Measurements from ENCODE around the gene OXLD1. TPM values are rescaled to one million over a fixed set of nuclear protein-coding genes. Genes with fewer than 3 reads are reported as not detected.

Gene OXLD1
- total RNA-seq, 1 experiment from 2014 or later: 75.9 TPM

DNA sequence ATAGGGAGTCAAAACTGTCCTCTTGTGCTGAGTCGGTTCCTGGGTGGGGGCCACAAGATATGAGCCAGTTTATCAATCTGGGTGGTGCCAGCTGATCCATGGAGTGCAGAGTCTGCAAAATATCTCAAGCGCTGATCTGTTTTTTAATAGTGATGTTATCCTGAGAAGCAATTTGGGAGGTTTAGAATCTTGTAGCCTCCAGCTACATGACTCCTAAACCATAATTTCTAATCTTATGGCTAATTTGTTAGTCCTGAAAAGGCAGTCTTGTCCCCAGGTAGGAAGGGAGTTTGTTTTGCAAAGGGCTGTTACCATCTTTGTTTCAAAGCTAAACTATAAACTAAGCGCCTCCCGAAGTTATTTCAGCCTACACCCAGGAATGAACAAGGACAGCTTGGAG lies 27.7 kb downstream of the OXLD1 start:
- H3K9me3 ChIP-seq (ENCODE audit: control insufficient read depth in 1 of 2, insufficient read depth in 1 of 2, low read depth in 1 of 2, low read length in 2 of 2): no peaks in the 10 kb centered on the region
- peaks cover 14% of the 10 kb centered on the region; the same call in 1 of the 2 replicates for H4K20me1 ChIP-seq (ENCODE audit: insufficient read depth)
- no peaks in the 10 kb centered on the region for H3K36me3 ChIP-seq (ENCODE audit: control insufficient read depth in 1 of 2, insufficient read depth in 2 of 2, low read length in 2 of 2)
- ChIA-PET RAD21 (ENCODE audit: low non-redundant PET in 1 of 2, low total read pairs in 2 of 2, uncharacterized antibody in 2 of 2, unreplicated experiment in 2 of 2) (no interaction called here), CTCF (interaction anchor here (1.2 kb wide), 1 partner anchor 29 kb away, joined by 3 read pairs; no protein-coding TSS in a partner anchor), POLR2A (no interaction called here)
- H3K4me3 ChIP-seq (replicated peaks in 1 of 2; ENCODE audit: low read depth in 1 of 2, low read length in 2 of 2): no peak overlapping the region
- H3K4me2 ChIP-seq (ENCODE audit: low read length): no peak overlapping the region
- no peaks in the 10 kb centered on the region for H3K9me2 ChIP-seq (ENCODE audit: insufficient read depth)
- no peaks in the 10 kb centered on the region for H3K27me3 ChIP-seq (ENCODE audit: insufficient read depth, low read length)
- peaks cover 15 to 48% of the 10 kb centered on the region in 2 experiments for H3K4me1 ChIP-seq (ENCODE audit: control insufficient read depth in 1 of 2, insufficient read depth in 2 of 2, low read length in 2 of 2)
- intact Hi-C loops (cut with micrococcal nuclease): no loop called here
- TF ChIP-seq, protein P1, sequence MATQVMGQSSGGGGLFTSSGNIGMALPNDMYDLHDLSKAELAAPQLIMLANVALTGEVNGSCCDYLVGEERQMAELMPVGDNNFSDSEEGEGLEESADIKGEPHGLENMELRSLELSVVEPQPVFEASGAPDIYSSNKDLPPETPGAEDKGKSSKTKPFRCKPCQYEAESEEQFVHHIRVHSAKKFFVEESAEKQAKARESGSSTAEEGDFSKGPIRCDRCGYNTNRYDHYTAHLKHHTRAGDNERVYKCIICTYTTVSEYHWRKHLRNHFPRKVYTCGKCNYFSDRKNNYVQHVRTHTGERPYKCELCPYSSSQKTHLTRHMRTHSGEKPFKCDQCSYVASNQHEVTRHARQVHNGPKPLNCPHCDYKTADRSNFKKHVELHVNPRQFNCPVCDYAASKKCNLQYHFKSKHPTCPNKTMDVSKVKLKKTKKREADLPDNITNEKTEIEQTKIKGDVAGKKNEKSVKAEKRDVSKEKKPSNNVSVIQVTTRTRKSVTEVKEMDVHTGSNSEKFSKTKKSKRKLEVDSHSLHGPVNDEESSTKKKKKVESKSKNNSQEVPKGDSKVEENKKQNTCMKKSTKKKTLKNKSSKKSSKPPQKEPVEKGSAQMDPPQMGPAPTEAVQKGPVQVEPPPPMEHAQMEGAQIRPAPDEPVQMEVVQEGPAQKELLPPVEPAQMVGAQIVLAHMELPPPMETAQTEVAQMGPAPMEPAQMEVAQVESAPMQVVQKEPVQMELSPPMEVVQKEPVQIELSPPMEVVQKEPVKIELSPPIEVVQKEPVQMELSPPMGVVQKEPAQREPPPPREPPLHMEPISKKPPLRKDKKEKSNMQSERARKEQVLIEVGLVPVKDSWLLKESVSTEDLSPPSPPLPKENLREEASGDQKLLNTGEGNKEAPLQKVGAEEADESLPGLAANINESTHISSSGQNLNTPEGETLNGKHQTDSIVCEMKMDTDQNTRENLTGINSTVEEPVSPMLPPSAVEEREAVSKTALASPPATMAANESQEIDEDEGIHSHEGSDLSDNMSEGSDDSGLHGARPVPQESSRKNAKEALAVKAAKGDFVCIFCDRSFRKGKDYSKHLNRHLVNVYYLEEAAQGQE (IDR thresholded peaks at IDR 0.05; ENCODE audit: low read depth): no peak
- TF ChIP-seq, protein P2, sequence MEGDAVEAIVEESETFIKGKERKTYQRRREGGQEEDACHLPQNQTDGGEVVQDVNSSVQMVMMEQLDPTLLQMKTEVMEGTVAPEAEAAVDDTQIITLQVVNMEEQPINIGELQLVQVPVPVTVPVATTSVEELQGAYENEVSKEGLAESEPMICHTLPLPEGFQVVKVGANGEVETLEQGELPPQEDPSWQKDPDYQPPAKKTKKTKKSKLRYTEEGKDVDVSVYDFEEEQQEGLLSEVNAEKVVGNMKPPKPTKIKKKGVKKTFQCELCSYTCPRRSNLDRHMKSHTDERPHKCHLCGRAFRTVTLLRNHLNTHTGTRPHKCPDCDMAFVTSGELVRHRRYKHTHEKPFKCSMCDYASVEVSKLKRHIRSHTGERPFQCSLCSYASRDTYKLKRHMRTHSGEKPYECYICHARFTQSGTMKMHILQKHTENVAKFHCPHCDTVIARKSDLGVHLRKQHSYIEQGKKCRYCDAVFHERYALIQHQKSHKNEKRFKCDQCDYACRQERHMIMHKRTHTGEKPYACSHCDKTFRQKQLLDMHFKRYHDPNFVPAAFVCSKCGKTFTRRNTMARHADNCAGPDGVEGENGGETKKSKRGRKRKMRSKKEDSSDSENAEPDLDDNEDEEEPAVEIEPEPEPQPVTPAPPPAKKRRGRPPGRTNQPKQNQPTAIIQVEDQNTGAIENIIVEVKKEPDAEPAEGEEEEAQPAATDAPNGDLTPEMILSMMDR (IDR thresholded peaks at IDR 0.05 in 2 of 3, conservative IDR thresholded peaks at IDR 0.05 in 1 of 3; ENCODE audit: borderline replicate concordance in 1 of 3, insufficient read depth in 1 of 3, low read depth in 2 of 3, low read length in 2 of 3): no peak
- no peak for TF ChIP-seq RAD21 (IDR thresholded peaks at IDR 0.05; ENCODE audit: low read depth)
- TF ChIP-seq EZH2phosphoT487 (IDR thresholded peaks at IDR 0.05; ENCODE audit: borderline replicate concordance): no peak
- no peak for TF ChIP-seq JUND (IDR thresholded peaks at IDR 0.05)
- TF ChIP-seq ZFX (IDR thresholded peaks at IDR 0.05): no peak
- no peak for TF ChIP-seq SIN3A (IDR thresholded peaks at IDR 0.05; ENCODE audit: low read depth)
- TF ChIP-seq ZNF274 (IDR thresholded peaks at IDR 0.05; ENCODE audit: low read depth, low read length): no peak
- no peak overlapping the region for H3K9ac ChIP-seq (ENCODE audit: low read length)
- no peak overlapping the region for H2AFZ ChIP-seq (ENCODE audit: low read depth, low read length, poor library complexity, severe bottlenecking)
- H3K79me2 ChIP-seq (ENCODE audit: insufficient read depth, low read length): peaks cover 30% of the 10 kb centered on the region
- H3K27ac ChIP-seq (ENCODE audit: low read depth, low read length): no peak overlapping the region
- ATAC-seq (no peak), DNase-seq (ENCODE audit: low read depth, low spot score) (no peak)
- no TSS peak for BruUV-seq (replicated peaks)

Measured in HCT116 (cell line).